Measurements from ENCODE around the gene KIRREL3.

Gene KIRREL3

DNA sequence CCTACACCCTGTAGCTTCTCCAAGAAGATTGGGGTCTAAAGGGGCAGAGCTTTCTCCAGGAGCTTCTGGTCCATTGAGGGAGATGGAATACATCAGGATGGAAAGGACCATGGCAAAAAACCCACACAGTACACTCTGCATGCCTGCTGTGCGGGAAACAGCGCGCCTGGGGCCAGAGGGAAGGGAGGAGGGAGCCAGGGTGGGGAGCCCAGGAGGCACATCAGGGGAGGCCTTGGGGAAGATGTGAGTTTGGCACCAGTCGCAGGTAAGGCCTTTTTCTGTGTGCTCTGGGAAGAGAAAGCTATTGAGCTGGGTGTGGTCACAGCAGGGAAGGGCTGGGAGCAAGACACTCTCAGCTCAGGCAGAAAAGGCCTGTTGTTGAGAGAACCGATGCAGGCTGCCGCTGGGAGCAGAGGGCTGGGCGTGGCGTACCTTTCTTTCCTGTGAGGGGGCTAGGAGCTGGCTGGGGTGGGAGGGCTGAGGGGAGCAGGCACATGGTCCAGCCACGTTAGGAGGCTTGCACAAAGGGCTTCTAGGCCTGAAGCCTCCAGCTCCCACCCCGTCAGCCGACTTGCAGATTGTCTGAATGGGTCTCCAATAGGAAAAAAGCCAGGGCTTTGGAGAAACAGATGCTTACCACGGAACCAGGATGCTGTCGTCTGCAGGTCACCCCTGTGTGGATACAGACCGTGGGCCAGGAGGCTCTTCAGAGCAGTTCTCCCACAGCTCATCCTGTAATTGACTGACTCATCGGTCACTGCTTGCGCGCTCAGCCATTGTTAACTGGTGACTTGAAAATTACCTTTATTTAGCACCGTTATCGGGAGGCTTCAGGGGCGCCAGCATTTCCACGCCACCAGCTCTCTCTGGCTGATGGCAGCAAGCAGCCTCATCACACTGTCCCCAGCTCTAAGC lies 407.8 kb downstream of the KIRREL3 start:
- no peak for DNase-seq

DNA sequence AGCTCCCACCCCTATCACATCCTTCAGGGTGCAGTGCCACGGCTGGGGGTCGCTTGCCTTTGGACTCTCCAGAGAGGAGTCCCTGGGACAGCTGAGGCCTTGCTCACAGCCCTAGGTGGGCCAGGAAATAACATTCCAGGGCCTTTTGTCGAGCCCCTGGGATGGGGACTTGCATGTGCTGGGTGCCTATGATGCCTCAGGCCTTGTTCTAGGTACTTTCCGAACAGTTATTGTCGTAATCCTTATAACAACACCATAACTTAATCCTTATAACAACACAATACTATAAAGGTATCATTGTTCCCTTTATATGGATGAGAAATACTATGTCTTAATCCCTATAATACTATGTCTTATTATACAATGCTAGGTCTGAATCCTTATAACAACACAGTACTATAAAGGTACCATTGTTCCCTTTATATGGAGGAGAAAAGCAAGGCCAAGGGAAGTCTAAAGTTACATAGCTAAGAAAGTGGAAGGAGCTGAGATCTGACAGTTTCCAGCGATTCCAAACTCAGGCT lies 408.5 kb downstream of the KIRREL3 start:
- no peak for DNase-seq

DNA sequence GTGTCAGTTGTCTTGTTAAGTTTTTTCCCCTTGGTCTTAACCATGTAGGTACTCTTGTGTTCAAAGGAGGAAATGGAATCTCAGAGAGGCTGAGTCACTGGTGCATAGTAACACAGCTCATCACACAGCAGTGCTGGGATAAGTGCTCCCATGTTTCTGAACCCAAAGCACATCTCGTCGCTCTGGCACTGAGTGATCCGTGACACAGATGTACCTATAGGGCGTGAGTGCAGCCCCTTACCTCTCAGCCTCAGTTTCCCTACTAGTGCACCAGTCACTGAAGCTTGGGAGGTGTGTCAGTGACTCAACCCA lies 411.1 kb downstream of the KIRREL3 start:
- no peak for DNase-seq

DNA sequence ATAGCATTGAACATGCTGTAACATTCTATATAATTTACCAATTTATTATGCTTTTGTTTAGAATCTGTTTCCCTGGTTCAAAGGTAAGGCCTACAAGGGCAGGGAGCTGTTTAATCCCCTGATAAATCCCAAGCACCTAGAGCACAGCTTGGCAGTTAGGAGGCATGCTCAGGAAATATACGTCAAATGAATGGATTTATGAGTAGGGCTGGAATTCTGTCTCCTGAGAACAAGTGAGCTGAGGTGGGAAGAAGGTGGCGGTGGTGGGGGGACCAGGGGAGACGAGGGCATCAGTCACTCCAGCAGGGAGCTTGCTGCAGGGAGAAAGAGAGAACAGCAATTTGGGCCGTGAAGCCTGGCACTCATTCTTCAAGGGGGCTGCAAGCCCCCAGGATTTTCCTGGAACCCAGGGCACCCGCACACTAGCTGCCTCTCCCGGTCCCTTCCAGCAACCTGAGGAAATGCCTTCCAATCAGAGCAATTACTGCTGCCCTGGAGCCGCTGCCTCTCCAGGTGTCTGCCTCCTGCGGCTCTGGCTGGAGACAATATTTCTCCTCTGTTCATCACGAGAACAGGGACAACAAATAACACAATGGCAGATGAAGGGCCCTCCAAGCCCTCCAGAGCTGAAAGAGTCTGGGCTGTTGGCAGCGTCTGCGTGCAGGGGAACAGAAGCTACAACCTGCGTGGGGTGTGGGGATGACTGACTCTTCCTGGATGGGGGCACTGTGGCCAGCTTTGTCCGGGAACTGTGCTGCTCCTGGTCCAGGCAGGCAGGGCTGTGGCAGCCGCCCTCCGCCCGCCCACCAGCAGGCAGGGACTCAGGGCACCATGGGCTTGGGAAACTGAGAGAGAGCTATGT lies 411.7 kb downstream of the KIRREL3 start:
- peak; percentile 88 for DNase-seq

DNA sequence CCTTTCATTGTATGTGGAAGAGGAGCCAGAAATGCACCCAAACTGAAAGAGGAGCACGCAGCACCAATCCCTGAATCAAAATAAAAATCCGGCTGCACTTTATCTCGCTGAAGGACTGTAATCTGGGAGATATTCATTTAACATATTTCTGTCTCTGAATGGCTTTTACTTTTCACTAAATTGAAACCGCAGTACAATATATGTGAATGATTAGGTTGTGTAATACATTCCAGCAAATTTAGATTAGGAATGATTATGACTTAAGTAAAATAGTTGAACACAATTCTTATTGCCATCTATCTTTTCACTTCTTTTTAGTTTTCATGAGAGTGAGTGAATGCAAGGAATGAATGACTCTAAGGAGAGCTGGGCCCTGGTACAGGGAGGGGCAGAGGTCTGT lies 413.0 kb downstream of the KIRREL3 start:
- DNase-seq, result no peak

DNA sequence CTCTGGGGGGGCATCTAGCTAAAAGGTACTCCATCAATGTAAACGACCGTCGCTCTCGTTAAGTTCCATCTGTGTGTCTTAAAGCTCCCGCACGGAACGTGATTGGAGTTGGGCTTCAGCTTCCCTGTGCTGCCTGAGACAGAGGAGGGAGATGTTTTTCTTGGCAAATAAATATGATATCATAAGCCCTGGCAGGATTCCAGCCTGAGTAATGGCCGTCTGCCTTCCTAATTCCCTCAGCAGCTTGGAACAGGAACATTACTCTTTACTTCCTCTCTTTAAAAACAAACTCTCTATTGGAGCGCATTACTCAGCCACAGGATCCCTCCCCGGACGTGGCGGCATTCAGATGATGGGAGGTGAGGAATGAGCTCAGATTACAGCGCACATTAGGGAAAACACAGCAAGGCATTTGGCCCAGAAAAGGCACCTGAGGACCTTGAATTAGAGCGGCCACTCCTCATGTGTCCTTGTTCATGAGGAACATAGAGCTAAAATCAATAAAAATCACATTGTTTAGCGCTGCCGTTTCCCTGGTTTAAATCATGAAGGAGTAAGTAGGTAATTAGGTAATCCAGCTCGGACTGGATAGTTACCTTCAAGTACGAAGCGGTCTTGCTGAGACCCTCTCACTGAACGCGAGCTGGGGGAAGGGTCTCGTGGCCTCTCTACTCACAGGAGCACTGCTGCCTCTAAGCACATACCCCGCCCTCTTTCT lies 414.6 kb downstream of the KIRREL3 start:
- DNase-seq, result peak; percentile 94

DNA sequence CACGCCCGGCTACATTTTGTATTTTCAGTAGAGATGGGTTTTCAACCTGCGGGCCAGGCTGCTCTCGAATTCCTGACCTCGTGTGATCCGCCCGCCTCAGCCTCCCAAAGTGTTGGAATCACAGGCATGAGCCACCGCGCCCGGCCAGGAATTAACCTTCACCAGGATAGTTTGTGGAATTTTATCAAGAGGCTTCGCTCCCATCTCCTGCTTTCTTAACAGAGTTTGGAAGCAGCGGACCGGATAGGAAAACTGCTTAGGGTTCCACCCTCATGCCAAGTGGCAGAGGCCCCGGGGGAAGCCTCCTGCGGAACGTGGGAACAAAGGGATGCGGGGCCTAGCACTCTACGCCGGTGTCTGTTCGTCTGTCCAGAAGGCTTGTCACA lies 415.2 kb downstream of the KIRREL3 start:
- no peak for DNase-seq

DNA sequence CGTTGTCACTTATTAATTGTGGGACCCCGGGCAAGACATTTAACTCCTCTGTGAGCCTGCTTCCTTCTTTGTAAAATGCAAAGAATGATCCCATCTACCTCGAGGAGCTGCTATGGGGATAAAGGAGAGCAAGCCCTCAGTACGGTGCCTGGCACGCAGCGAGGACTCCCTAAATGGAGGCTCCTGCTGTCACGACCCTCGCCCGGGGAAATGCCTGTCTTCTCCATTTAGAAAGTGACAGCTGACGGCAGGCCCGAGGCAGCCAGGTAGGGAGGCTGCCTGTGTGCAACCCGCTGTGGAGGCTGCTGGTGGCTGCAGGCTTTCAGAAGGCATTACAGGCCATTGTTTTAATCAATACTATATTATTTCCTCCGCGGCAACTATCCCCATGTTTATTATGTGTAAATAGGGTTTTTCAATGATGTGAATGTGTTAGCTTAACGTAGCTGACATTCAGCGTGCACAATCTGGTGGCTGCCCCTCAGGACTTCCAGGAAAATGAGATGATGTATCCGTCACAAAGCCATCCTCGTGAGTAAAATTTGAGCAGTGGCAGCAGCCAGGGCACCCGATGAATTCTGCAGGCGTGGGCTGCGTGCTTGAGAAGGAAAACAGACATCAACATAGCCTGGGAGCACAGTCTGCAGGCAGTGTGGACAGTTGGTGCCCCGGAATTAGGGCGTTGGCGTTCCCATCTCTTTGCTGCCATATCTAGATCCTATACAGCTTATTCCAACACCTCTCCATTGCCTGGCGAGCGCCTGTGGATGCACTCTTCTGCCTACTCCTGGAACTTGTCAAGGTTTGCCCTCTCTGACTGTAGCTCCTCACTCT lies 416.8 kb downstream of the KIRREL3 start:
- no peak for DNase-seq

DNA sequence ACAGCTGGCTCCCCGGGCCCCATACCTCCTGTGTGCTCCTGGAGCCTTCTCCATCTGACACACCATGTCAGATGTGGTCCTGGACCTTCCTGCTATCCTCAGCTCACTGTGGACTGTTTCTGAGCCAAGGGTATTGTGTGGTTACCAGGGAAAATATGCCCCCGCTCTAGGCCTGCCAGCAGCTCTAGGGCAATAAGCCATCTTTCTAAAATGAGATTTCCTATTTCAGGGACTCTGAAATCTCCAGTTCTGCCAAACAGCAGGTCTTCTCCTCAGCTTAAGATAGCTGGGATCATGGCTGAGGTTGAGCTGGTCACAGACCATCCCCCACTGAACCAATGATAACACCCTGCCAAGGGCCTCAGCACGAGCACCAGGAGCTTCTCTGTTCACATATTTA lies 417.5 kb downstream of the KIRREL3 start:
- DNase-seq, result no peak

DNA sequence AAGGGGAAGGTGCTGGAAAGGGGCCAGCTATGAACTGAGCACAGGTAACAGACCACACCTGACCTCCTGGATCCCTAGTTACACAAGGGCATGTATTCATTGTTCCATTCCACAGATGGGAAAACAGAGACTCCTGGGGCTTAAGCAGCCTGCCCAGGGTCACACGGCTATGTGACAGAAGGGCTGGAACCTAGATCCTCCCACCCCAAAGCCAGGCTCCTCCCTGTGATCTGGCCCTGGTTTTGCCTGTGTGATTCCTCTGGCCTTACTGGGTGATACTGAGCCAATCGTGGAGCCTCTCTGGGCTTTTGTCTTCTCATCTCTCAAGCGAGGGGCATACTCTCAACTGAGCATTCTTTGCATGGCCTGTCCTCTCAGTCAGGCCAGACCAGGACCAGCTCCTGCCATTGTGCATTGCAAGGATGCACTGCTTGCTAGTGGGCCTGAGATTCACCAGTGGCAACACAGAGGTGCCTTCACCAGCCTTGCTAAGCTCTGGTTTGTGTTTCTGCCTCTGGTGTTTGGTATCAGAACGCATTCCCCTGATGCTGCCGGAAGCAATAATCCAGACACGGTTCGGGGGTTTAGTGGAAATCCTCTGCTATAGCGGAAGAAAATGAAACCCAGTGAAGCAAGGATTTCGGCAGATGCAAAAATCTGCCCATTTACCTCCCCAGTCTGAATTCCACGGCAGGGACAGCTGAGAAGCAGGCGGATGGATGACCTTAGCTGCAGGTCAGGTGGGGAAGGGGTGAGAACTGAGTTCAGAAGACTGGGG lies 418.5 kb downstream of the KIRREL3 start:
- DNase-seq, result no peak

DNA sequence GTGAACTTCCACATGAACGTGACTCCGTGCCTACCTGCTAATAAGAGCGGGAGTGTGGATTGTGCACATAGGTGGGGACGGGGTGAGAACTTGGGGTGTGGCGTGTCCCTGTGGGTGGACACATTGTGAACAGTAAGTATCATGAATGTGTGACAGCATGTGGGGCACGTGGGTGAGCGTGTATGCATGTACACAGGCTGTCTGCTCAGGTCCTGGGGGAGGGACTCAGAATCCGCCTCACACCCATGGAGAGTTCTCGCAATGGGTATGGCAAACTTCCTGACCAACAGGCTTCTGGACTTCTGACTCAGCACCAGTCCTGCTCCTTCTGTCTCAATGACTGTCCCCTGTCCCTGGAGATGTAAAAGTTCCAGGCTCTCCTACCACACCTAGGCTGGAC lies 422.1 kb downstream of the KIRREL3 start:
- no peak for DNase-seq

DNA sequence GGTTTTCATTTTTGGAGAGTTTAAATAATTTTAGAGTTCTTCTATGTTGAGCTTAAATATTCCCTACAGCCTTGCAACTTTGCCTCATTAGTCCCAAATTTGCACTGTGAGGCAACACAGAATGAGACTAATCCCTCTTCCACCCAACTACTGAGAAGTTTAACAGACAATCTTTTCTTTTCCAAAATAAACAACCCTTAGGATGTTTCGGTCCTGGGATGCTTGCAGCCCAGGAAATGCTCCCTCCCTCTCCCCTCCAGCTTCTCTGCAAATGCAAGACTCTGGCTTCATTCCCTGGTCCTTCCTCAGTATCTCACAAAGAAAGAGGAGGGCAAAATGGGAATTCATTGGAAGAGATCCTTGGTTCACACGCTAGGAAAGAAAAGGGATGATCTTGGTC lies 422.5 kb downstream of the KIRREL3 start:
- no peak for DNase-seq

DNA sequence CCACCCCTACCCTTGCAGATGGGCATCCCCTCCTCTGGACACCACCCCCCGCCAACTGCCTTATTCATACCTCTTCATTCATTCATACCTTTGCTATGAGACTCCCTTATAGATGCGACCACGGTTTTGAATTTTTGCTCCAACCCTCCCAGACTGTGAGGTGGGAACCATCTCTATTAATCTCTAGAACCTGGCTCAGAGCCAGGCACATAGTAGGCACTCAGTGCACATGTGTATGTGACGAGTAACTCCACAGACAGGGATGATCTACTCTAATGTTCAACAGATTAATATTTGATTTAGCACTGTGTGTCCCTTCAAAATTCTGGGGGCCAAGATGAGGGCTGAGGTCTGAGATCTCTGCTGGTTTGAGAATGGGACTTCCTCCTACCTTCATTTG lies 424.7 kb downstream of the KIRREL3 start:
- DNase-seq, result no peak

DNA sequence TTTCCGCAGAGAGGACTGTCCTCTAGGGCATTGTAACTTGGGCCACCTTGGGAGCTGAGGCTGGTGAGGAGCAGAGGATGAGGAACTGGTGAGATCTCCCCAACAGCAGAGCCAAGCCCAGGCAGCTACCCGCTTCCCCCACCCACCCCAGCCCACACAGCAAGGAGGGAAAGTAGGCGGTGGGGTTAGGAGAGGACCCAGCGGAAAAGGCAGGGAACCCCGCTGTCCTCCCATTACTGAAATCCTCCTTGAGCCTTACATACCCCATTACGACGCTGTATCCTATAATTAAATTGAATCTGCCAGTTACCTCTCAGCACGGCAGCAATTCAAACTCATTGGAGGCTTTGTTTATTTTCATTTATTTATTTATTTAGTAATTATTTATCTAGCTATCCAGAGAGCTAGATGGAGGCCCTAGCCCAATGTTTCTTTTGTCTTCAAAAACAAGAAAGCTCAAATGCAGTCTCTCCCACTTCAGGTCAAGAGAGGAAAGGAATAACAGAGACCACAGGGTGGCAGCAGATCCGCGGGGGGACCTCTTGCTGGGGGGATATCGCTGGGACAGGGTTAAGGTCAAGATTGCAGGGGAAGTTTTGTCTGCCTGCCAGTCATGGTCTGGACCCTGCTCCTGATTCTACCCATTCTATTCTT lies 427.1 kb downstream of the KIRREL3 start:
- DNase-seq, result peak; percentile 81

DNA sequence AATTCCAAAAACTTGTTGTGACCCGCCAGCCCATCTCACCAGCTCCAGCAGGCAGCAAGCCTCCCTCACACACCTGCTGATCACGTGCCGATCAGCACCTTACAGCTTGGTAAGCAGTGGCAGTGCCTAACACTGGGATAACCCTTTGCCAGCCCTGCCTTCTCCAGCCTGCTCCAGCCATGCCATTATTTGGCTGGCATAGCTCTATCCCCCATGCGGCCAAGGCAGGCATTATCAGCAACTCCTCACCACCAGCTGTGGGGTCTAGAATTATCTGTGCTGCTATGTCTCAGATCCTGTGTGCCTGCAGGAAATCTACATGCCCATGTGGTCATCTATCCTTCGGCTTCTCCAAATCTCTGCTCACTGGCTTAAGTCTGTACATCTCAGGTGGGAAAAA lies 430.1 kb downstream of the KIRREL3 start:
- DNase-seq, result peak; percentile 97

DNA sequence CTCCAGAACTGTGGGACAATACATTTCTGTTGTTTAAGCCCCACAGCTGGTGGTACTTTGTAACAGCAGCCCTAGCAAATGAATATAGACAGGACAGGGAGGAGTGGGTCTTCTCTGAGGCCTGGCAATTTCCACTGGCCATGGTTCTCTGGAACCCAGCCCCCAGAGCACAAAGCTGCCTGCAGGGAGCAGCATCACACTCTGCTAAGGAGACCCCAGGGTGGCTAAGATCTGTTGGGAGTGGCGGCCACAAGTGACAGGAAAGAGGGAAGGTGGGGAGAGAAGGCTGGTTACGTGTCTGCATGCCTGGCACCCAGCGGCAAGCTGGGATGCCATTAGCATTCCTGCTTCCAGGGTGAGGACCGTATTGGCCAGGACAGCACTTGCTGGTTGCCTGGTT lies 433.2 kb downstream of the KIRREL3 start:
- no peak for DNase-seq

DNA sequence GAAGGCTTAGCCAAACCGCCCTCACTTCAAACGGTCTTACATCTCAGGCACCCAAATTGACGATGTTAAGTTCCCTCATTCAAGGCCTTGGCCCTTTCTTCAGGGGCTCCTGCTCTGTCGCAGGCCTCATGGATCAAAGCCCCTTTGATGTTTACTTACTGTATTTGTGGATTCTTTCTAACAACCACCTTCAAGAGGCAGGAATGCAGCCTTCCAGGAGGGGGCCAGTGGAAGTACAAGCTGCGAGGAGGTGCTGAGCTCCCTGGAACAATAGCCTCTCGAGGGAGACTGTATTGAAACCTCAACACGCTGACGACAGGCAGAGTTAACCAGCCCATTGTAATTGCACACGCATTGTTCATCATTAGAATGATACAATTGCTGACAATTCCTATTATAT lies 436.0 kb downstream of the KIRREL3 start:
- no peak for DNase-seq

DNA sequence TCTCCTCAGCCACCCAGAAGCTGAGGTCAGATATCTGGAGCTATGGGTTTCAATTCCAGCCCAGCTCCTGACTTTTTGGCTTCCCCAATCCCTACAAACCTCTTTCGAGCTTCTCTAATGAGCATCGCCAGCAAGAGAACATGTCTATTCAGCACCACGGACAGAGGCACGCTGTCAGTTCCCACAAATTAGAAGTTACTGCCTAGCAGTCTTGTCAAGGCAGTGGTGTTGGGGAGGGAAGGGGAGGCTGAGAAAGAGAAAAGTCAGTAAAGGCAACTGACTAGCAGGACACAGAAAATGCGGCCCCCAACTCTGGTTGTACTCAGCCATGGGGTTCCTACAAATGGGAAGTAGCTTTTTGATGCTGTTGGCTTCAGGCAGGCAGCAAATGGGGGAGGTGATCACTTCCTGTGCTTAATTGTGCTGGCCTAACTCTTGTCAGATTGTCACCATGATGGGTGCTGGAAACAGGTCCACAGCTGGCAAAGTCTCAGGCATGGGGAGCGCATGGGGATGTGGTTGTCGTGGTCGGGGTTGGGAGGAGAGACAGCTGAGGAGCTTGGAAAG lies 439.2 kb downstream of the KIRREL3 start:
- no peak for DNase-seq

DNA sequence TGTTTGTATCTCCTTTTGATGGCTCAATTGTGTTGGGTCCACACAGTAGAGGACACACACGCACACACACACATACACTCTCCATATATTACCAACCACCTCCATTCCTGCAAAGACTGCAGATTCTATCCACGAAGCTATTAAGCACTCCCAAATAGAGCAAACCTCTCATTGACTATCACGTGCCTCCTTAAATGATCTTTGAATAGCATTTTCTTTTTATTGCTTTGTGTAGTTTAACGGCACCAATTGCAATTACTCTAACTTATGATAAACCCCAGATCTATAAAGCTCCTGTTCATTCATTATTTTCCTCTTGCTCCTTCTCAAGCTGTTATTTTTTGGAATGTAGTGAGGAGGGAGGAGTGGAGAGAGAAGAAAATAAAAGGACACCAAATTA lies 440.3 kb downstream of the KIRREL3 start:
- DNase-seq, result peak; percentile 77

Data from NCI-H1105 (cell line).